GM12864 (cell line): ENCODE results near the gene NHLRC4.

Source experiments
- DNase-seq: peaks from one replicate; pipeline ENCODE4 v3.0.0-alpha.2; 2011; ENCODE audit warnings: low read depth
- H3K4me3 ChIP-seq: 2 replicates; pipeline ENCODE4 v1.5.1; 2011; ENCODE audit warnings: mild to moderate bottlenecking, low read depth, low read length, control low read depth
- TF ChIP-seq, protein P1 (sequence below): IDR thresholded peaks from 2 replicates; pipeline ENCODE4 v1.5.1; 2011; ENCODE audit warnings: low read depth, mild to moderate bottlenecking, moderate library complexity, low read length, control low read depth, inconsistent platforms; ENCODE audit errors: missing control alignments

Gene NHLRC4, protein sequence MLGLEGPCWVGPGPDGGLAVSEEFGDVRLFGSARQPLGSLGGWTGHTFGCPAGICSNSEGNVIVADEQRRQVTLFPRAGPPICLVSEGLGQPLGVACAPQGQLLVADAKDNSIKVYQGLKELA

DNA sequence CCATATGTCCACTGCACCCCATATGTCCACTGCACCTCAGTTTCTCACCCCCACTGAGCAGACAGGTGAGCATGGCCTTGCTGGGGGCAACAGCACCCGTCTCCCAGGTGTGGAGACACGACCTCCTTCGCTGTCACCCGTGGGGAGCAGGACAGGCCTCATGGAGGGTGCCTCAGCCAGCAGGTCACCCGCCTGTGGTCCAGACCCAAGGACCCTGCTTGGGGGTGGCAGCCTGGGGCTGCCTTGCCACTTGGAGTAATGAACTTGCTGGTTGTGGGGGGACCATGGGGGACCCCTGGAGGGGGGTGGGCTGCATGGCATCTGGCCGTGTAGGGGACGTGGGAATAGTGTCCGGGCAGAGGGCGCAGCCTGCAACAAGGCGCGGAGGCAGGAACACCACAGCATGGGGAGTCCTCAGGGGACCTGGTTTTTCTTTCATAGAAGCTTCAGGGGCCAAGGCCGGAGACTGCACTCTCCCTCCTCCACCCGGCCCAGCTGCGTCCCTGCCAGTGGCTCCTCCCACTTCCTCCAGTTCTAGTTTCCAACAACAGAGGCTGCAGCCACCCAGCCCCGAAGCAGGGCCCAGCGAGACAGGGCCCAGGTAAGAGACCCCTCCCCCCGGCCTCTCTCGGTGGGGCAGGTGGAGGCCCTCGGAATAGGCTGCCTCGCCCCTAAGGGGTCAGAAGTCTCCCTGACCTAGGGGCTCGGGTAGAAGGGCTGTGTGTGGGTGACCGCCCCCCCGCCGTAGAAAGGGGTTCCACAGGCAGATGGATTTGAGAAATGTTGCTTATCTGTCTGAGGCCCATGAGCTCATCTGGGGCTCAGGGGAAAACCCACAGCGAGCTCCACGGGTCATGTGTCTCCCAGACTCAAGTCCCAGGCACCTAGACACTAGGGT lies at the start of gene NHLRC4:
Gene NHLRC4, plus strand, starts transcription at position 531 of the 898 bp plus-strand sequence. CDS start 1,043 bp downstream, outside the sequence.
- TF ChIP-seq, protein P1, sequence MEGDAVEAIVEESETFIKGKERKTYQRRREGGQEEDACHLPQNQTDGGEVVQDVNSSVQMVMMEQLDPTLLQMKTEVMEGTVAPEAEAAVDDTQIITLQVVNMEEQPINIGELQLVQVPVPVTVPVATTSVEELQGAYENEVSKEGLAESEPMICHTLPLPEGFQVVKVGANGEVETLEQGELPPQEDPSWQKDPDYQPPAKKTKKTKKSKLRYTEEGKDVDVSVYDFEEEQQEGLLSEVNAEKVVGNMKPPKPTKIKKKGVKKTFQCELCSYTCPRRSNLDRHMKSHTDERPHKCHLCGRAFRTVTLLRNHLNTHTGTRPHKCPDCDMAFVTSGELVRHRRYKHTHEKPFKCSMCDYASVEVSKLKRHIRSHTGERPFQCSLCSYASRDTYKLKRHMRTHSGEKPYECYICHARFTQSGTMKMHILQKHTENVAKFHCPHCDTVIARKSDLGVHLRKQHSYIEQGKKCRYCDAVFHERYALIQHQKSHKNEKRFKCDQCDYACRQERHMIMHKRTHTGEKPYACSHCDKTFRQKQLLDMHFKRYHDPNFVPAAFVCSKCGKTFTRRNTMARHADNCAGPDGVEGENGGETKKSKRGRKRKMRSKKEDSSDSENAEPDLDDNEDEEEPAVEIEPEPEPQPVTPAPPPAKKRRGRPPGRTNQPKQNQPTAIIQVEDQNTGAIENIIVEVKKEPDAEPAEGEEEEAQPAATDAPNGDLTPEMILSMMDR = no peak
- peak; percentile 48 for DNase-seq

DNA sequence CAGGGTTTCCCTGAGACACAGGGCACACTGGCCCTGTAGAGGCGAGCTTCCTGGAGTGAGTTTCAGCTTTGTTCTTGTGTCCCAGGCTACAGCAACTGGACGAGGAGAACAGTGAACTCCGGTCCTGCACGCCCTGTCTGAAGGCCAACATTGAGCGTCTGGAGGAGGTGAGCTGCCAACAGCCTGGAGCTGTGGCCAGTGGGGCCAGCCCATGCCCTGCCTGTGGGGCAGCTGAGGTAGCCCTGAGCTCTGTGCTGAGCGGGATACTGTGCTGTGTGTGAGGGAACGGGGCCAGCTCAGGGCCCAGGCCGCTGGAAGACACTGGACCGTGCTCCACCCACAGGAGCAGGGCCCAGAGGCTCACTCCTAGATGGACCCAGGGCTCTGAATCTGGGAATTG lies 47.9 kb upstream of the NHLRC4 start:
- no peak for DNase-seq
- H3K4me3 ChIP-seq = no peak overlapping the region
- TF ChIP-seq, protein P1 = no peak

More for the DNA sequence above, at the start of gene NHLRC4:
- H3K4me3 ChIP-seq = peak within 1 kb of the TSS; percentile 28

DNA sequence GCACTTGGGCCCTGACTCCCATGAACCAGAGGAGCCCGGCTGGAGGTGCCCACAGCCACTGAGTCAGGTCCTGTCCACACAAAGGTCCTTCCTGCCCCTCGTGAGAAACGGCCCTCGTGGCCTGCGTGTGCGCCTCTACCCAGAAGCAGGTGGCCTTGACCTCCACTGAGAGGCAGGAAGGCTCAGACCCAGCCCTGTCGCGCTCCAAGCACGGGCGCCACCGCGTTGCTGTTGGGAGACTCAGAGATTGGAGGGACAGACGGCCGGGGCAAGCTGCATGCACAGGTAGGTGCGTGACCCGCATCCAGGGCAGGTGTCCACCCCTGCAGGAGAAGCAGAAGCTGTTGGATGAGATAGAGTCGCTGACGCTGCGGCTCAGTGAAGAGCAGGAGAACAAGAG lies 47.4 kb upstream of the NHLRC4 start:
- no peak overlapping the region for H3K4me3 ChIP-seq
- no peak for DNase-seq
- TF ChIP-seq, protein P1 = no peak

DNA sequence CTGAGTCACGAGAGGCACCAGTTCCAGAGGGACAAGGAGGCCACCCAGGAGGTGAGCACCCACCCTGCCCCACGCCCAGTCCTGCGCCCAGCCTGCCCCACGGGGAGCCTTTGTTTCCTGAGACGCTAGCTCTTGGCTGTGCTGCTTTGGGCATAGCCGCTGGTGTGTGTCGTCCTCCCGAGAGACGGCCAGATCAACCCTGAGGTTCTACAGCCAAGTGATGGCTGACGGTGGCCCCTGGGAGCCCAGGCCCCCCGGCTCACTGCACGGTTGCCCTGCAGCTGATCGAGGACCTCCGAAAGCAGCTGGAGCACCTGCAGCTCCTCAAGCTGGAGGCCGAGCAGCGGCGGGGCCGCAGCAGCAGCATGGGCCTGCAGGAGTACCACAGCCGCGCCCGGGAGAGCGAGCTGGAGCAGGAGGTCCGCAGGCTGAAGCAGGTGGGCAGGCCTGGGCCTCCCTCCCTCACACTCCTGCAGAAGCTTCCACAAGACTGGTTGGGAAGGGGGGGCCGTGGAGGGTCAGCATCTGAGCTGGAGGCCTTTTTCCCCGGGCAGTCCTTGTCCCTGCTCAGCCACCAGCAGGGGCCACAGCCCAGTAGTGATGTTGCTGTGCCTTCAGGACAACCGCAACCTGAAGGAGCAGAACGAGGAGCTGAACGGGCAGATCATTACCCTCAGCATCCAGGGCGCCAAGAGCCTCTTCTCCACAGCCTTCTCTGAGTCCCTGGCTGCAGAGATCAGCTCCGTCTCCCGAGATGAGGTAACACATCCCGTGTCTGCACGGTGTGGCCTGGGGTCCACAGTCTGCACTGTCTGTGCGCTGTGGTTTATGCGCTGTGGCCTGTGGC lies 46.7 kb upstream of the NHLRC4 start:
- DNase-seq = no peak
- TF ChIP-seq, protein P1 = no peak
- H3K4me3 ChIP-seq = no peak overlapping the region

DNA sequence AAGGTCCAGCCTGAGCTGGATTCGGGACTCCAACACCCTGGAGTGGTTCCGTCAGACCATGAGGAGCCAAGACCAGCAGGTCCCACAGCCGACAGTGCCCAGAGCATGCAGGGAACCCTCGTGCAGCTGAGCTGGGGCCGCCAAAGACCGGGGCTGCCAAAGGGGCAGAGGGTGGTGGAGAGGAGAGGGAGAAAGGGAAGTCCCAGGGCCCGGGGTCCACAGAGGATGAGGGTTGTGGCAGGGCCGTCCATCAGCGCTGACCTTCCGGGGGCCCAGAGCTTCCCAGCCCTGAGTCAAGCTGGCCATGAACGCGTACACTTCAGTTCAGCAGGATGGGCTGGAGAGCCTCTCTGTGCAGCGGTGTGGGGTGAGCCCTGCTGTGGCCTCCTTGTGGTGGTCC lies 46.0 kb upstream of the NHLRC4 start:
- H3K4me3 ChIP-seq = no peak overlapping the region
- TF ChIP-seq, protein P1 = no peak
- no peak for DNase-seq

DNA sequence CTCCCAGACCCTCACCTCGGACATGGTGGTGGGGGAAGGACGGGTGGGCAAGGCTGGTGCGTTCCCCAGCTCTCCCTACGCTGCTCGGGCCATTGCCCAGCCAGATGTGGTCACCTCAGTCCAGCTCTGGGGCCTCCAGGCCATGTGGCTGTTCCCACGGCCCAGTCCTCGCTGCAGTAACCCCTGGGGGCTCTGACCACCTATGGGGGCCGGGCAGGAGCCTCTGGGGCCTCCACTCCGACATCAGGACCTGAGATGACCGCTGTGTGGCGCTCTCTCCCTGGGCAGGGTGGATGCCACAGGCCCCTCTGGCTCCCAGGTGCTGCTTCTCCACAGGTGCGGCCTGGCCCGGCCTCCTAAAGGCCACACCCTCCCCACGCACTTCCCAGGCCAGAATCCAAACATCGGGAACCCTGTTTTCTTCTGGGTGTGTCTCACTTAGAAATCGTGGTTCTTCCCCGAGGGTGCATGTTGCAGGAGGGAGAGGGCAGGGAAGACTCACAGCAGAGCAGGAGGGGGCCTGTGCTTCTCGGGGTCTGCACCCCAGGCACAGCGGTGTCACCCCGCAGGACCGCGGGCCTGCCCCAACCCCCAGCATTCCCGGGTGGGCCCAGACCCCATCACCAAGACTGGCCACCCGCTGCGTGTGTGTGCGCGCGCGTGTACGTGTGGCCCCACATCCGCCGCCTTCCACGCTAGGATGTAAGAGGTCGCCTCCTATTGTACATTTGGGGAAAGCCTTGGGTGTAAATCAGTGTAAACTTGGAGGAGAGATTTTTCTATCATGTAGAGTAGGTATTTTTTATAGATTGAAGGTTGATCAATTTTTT lies 45.2 kb upstream of the NHLRC4 start:
- no peak overlapping the region for H3K4me3 ChIP-seq
- TF ChIP-seq, protein P1 = no peak
- no peak for DNase-seq
